GM12878 (cell line): ENCODE results near the gene MS4A14.

ENCODE experiments used
- E2F8 ChIP-seq: fragments of 450-650 bp; IDR thresholded peaks from 2 replicates; pipeline ENCODE4 v1.6.1; 2018; ENCODE audit warnings: mild to moderate bottlenecking, low read depth, moderate library complexity; ENCODE audit not compliant: partially characterized antibody
- POLR2A ChIP-seq: IDR thresholded peaks from 2 replicates; pipeline ENCODE4 v1.6.1; 2011; ENCODE audit warnings: low read depth, mild to moderate bottlenecking, low read length
- POLR2AphosphoS2 ChIP-seq: IDR thresholded peaks from 2 replicates; pipeline ENCODE4 v1.6.1; 2011; ENCODE audit warnings: low read depth, mild to moderate bottlenecking, low read length, improper control_type of control experiment, moderate library complexity
- SRF ChIP-seq, 2 experiments: IDR thresholded peaks; 2 replicates each; pipeline ENCODE4 v1.6.1; 2011; ENCODE audit warnings: low read depth in 2 of 2, low read length in 2 of 2, mild to moderate bottlenecking in 1 of 2, moderate library complexity in 1 of 2
- TF ChIP-seq, protein P1 (sequence below), 3 experiments: IDR thresholded peaks in 2 of 3; conservative IDR thresholded peaks in 1 of 3; 2 replicates each; pipeline ENCODE4 v1.5.1; 2011; ENCODE audit warnings: low read depth in 3 of 3, low read length in 3 of 3, mild to moderate bottlenecking in 3 of 3, control low read depth in 2 of 3, moderate library complexity in 2 of 3, inconsistent platforms in 1 of 3, mixed read lengths in 1 of 3; ENCODE audit not compliant: control insufficient read depth in 2 of 3, insufficient read depth in 1 of 3; ENCODE audit errors: extremely low read depth in 1 of 3

DNA sequence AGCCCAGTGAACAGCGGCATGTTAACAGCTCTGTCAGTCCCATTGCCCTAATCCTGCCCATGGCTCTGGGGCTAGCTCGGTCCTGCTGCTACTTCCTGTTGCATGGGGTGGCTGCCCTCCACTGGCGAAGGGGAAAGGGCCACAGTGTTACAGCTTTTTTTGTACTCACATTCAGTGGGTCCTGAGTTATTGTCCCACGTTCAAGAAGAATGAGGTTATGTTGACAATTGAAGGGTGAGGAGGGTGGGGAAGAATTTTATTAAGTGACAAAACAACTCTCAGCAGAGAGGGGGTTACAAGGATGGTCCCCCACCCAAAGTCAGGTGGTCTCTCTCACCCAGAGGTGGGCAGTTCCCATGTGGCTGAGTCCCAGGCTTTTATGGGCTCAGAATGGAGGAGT lies 35.6 kb upstream of the MS4A14 start:
- TF ChIP-seq SRF (IDR thresholded peaks at IDR 0.05; ENCODE audit: low read depth in 2 of 2, low read length in 2 of 2): no peak
- TF ChIP-seq POLR2AphosphoS2: no peak
- TF ChIP-seq E2F8: no peak
- TF ChIP-seq, protein P1, sequence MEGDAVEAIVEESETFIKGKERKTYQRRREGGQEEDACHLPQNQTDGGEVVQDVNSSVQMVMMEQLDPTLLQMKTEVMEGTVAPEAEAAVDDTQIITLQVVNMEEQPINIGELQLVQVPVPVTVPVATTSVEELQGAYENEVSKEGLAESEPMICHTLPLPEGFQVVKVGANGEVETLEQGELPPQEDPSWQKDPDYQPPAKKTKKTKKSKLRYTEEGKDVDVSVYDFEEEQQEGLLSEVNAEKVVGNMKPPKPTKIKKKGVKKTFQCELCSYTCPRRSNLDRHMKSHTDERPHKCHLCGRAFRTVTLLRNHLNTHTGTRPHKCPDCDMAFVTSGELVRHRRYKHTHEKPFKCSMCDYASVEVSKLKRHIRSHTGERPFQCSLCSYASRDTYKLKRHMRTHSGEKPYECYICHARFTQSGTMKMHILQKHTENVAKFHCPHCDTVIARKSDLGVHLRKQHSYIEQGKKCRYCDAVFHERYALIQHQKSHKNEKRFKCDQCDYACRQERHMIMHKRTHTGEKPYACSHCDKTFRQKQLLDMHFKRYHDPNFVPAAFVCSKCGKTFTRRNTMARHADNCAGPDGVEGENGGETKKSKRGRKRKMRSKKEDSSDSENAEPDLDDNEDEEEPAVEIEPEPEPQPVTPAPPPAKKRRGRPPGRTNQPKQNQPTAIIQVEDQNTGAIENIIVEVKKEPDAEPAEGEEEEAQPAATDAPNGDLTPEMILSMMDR (IDR thresholded peaks at IDR 0.05 in 2 of 3, conservative IDR thresholded peaks at IDR 0.05 in 1 of 3; ENCODE audit: control insufficient read depth in 2 of 3, extremely low read depth in 1 of 3, insufficient read depth in 1 of 3, low read depth in 3 of 3, low read length in 3 of 3): no peak
- TF ChIP-seq POLR2A: no peak
